ENCODE data around the gene TMEM187.

DNA sequence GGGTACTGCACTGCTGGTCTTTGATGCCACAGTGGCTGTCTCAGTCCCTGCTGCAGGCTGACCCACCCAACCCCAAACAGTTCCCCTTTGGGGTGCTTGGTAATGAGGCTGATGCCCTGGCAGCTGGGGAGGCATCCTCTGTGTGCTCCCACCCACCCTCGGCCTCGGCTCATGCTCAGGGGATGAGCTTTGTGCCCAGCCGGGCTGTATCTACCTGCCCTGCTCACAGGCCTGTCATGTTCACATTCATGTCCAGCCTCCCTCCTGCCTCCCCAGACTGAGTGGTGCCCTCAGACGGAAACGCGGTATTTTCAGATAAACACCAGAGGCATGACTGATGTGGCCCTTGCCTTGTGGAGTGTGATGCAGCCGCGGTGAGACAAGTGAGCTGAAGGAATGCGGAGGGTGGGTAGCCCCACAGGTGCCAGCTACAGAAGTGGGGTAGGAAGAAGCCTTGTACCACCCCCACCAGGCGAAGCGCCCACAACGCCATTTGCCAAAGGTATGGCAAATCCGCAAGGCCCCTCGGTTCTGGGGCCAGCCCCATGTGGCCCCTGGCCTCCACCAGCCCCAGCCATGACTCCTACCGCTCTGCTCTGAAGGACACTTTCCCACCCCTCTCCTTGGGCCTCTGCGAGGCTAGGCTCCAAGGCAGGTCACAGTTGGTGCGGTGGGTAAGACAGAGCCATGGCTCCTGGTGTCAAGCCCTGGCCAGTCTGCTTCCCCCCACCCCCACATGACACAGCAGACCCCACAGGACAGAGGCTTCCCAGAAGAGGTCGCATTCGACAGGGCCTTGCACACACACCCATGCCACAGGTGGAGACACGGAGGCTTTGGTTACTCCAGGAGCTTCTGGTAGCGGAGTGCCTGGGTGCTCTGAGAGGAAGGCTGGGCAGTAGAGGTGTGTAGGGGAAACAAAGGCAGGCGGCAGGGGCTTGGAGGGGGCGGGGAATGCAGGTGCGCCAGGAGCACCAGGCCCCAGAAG lies 26.3 kb upstream of the TMEM187 start:
- no peak for TF ChIP-seq POLR2A (IDR thresholded peaks at IDR 0.05)
- TF ChIP-seq, protein P1, sequence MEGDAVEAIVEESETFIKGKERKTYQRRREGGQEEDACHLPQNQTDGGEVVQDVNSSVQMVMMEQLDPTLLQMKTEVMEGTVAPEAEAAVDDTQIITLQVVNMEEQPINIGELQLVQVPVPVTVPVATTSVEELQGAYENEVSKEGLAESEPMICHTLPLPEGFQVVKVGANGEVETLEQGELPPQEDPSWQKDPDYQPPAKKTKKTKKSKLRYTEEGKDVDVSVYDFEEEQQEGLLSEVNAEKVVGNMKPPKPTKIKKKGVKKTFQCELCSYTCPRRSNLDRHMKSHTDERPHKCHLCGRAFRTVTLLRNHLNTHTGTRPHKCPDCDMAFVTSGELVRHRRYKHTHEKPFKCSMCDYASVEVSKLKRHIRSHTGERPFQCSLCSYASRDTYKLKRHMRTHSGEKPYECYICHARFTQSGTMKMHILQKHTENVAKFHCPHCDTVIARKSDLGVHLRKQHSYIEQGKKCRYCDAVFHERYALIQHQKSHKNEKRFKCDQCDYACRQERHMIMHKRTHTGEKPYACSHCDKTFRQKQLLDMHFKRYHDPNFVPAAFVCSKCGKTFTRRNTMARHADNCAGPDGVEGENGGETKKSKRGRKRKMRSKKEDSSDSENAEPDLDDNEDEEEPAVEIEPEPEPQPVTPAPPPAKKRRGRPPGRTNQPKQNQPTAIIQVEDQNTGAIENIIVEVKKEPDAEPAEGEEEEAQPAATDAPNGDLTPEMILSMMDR (IDR thresholded peaks at IDR 0.05) = no peak

All from heart left ventricle (tissue), 13 donors.